ENCODE results near the gene PRUNE2.

The PRUNE2 gene

GRCh38 chr9:76697081-76697480 lies 208.8 kb downstream of the PRUNE2 start:
- no peaks in the 10 kb centered on the region for H3K27me3 ChIP-seq (ENCODE audit: control insufficient read depth, insufficient read depth, low read length, poor library complexity, severe bottlenecking)
- no peaks in the 10 kb centered on the region for H3K9me3 ChIP-seq (ENCODE audit: control insufficient read depth, low read length)
- no peak overlapping the region for H3K27ac ChIP-seq (ENCODE audit: insufficient read depth, low read depth, low read length, poor library complexity, severe bottlenecking)
- no peaks in the 10 kb centered on the region for H3K36me3 ChIP-seq (ENCODE audit: control insufficient read depth, insufficient read depth, low read length)
- H3K4me1 ChIP-seq (ENCODE audit: control insufficient read depth, insufficient read depth, low read length): peaks cover 20% of the 10 kb centered on the region
- no peak overlapping the region for H3K4me3 ChIP-seq (ENCODE audit: insufficient read depth, low read depth, low read length)
- 91 to 95% methylated on average over 5 of the region's 5 CpGs for WGBS, 2 experiments

DNA sequence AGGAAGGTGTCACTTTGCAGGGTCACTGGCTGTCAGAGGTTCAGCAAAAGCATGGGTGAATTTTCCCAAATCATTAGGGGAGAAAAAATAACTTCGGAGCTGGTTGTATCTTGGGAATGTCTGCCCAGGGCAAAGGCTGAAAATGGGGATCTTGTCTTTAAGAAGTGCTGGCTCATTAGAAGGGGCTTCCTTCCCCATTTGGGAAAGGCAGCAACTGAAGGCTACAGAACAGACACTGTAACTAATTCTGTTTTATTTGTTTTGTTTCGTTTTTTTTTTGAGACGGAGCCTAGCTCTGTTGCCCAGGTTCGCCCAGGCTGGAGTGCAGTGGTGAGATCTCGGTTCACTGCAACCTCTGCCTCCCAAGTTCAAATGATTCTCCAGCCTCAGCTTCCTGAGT lies 212.0 kb downstream of the PRUNE2 start:
- 89 to 93% methylated on average over 5 of the region's 5 CpGs for WGBS, 2 experiments
- no peaks in the 10 kb centered on the region for H3K4me1 ChIP-seq (ENCODE audit: control insufficient read depth, insufficient read depth, low read length)

DNA sequence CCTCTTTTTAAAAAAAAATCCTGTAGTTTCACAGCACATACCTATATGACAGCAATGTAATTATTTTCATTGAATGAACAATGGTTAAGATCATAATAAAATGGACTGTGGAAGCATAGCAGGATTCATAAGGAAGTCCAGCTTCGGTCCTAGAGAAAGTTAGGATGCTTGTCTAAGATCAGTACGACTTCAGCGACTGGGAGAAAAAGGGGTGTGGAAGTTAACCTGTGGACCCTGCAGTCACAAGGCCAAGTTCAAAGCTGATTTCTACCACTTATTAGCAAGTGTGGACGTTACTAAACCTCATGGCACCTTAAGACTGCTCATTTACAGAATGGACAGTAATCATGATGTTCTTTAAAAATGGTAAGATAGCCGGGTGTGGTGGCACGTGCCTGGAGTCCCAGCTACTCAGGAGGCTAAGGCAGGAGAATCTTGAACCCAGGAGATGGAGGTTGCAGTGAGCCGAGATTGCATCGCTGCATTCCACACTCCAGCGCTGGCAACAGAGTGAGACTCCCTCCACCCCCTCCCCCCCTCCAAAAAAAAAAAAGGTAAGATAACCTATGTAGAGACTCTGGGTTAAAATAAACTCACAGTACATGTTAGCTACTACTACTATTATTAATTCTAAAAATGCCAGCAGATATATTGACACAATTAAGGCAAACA lies 213.3 kb downstream of the PRUNE2 start:
- Histone ChIP-seq H3K4me1 (ENCODE audit: control insufficient read depth, insufficient read depth, low read length) (no peaks in the 10 kb centered on the region), H3K27ac (ENCODE audit: insufficient read depth, low read depth, low read length, poor library complexity, severe bottlenecking) (no peak overlapping the region), H3K9me3 (ENCODE audit: control insufficient read depth, low read length) (no peaks in the 10 kb centered on the region), H3K36me3 (ENCODE audit: control insufficient read depth, insufficient read depth, low read length) (no peaks in the 10 kb centered on the region), H3K27me3 (ENCODE audit: control insufficient read depth, insufficient read depth, low read length, poor library complexity, severe bottlenecking) (no peaks in the 10 kb centered on the region), H3K4me3 (ENCODE audit: insufficient read depth, low read depth, low read length) (no peak overlapping the region)
- 85 to 96% methylated on average over 8 to 9 of the region's 9 CpGs for WGBS, 2 experiments

More for the DNA sequence above, 212.0 kb downstream of the PRUNE2 start:
- H3K4me3 ChIP-seq (ENCODE audit: insufficient read depth, low read depth, low read length): no peak overlapping the region
- no peak overlapping the region for H3K27ac ChIP-seq (ENCODE audit: insufficient read depth, low read depth, low read length, poor library complexity, severe bottlenecking)
- no peaks in the 10 kb centered on the region for H3K36me3 ChIP-seq (ENCODE audit: control insufficient read depth, insufficient read depth, low read length)
- H3K27me3 ChIP-seq (ENCODE audit: control insufficient read depth, insufficient read depth, low read length, poor library complexity, severe bottlenecking): no peaks in the 10 kb centered on the region
- no peaks in the 10 kb centered on the region for H3K9me3 ChIP-seq (ENCODE audit: control insufficient read depth, low read length)

DNA sequence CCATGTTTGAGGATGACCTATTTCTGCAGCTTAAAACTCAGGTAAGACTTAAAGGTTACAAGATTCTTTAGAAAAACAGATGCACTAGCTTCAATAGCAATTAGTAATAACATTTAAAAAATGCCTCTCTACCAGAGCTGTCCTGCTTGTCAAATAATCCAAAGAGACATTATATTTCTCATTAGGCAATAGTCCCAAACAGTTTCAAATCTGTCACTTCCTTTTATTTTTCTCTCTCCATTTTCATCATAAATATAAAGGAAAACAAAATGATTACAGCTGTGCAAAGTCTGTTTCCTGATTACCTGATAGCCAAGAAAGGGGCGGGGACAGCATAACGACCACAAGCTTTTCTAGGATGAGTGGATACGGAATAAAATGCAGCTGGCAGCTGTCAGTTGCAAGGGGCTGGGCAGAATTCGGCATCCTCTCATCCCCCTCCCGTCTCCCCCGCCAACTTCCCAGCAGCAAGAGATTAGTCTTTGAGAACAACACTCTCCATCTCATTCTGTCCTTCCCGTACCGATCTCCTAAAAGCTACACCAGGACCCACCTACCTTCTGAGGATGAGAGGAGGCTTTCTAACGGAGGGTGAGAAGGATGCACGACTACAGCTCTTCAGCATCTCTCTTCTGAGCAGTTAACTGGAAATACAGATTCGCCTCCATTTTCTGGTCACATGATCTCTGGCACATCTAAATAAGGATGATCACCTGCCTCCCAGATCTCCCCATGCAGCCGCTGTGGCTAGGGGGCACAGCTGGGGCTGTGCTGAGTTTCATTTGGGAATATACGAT lies 214.2 kb downstream of the PRUNE2 start:
- 13 to 14% methylated on average over 13 of the region's 13 CpGs for WGBS, 2 experiments
- Histone ChIP-seq H3K4me1 (ENCODE audit: control insufficient read depth, insufficient read depth, low read length) (no peaks in the 10 kb centered on the region), H3K9me3 (ENCODE audit: control insufficient read depth, low read length) (no peaks in the 10 kb centered on the region), H3K27me3 (ENCODE audit: control insufficient read depth, insufficient read depth, low read length, poor library complexity, severe bottlenecking) (no peaks in the 10 kb centered on the region), H3K36me3 (ENCODE audit: control insufficient read depth, insufficient read depth, low read length) (no peaks in the 10 kb centered on the region), H3K4me3 (ENCODE audit: insufficient read depth, low read depth, low read length) (peak overlapping the region; percentile 39), H3K27ac (ENCODE audit: insufficient read depth, low read depth, low read length, poor library complexity, severe bottlenecking) (no peak overlapping the region)

DNA sequence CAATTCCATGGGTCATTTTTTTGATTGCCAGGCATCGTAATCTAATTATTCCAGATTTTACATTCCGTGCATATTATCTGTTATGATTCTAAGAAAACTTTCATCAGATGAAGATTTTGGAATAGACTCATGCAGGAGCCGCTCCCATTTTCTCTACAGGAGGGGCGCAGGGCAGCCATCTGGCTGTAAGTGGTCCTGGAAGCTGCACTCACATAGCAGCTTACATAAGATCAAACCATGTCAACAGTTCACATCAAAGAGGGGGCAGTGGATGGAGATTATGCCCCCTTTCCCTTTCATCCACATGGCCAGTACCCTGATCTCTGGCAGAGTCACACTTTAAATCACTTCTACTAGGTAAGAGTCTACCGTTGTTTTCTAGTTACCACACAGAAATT lies 214.9 kb downstream of the PRUNE2 start:
- no peak overlapping the region for H3K27ac ChIP-seq (ENCODE audit: insufficient read depth, low read depth, low read length, poor library complexity, severe bottlenecking)
- H3K27me3 ChIP-seq (ENCODE audit: control insufficient read depth, insufficient read depth, low read length, poor library complexity, severe bottlenecking): no peaks in the 10 kb centered on the region
- no peaks in the 10 kb centered on the region for H3K36me3 ChIP-seq (ENCODE audit: control insufficient read depth, insufficient read depth, low read length)
- 83 to 93% methylated on average over 5 of the region's 5 CpGs for WGBS, 2 experiments
- H3K9me3 ChIP-seq (ENCODE audit: control insufficient read depth, low read length): no peaks in the 10 kb centered on the region
- H3K4me1 ChIP-seq (ENCODE audit: control insufficient read depth, insufficient read depth, low read length): no peaks in the 10 kb centered on the region
- H3K4me3 ChIP-seq (ENCODE audit: insufficient read depth, low read depth, low read length): no peak overlapping the region

GRCh38 chr9:76690246-76690972 lies 215.5 kb downstream of the PRUNE2 start:
- H3K27me3 ChIP-seq (ENCODE audit: control insufficient read depth, insufficient read depth, low read length, poor library complexity, severe bottlenecking): no peaks in the 10 kb centered on the region
- WGBS, 2 experiments: 70 to 84% methylated on average over 1 of the region's 1 CpG
- no peaks in the 10 kb centered on the region for H3K36me3 ChIP-seq (ENCODE audit: control insufficient read depth, insufficient read depth, low read length)
- H3K4me3 ChIP-seq (ENCODE audit: insufficient read depth, low read depth, low read length): no peak overlapping the region
- H3K4me1 ChIP-seq (ENCODE audit: control insufficient read depth, insufficient read depth, low read length): no peaks in the 10 kb centered on the region
- H3K27ac ChIP-seq (ENCODE audit: insufficient read depth, low read depth, low read length, poor library complexity, severe bottlenecking): no peak overlapping the region
- H3K9me3 ChIP-seq (ENCODE audit: control insufficient read depth, low read length): no peaks in the 10 kb centered on the region

GRCh38 chr9:76688471-76689238 lies 217.3 kb downstream of the PRUNE2 start:
- Histone ChIP-seq H3K4me1 (ENCODE audit: control insufficient read depth, insufficient read depth, low read length) (no peaks in the 10 kb centered on the region), H3K27me3 (ENCODE audit: control insufficient read depth, insufficient read depth, low read length, poor library complexity, severe bottlenecking) (no peaks in the 10 kb centered on the region), H3K9me3 (ENCODE audit: control insufficient read depth, low read length) (no peaks in the 10 kb centered on the region), H3K36me3 (ENCODE audit: control insufficient read depth, insufficient read depth, low read length) (no peaks in the 10 kb centered on the region), H3K27ac (ENCODE audit: insufficient read depth, low read depth, low read length, poor library complexity, severe bottlenecking) (no peak overlapping the region), H3K4me3 (ENCODE audit: insufficient read depth, low read depth, low read length) (no peak overlapping the region)
- WGBS, 2 experiments: 91 to 93% methylated on average over 3 of the region's 3 CpGs

- H3K9me3 ChIP-seq (ENCODE audit: control insufficient read depth, low read length): no peaks in the 10 kb centered on the region
- H3K36me3 ChIP-seq (ENCODE audit: control insufficient read depth, insufficient read depth, low read length): no peaks in the 10 kb centered on the region
- H3K4me1 ChIP-seq (ENCODE audit: control insufficient read depth, insufficient read depth, low read length): no peaks in the 10 kb centered on the region
- H3K27me3 ChIP-seq (ENCODE audit: control insufficient read depth, insufficient read depth, low read length, poor library complexity, severe bottlenecking): no peaks in the 10 kb centered on the region
- no peak overlapping the region for H3K4me3 ChIP-seq (ENCODE audit: insufficient read depth, low read depth, low read length)
- WGBS, 2 experiments: 85 to 93% methylated on average over 4 of the region's 4 CpGs
- H3K27ac ChIP-seq (ENCODE audit: insufficient read depth, low read depth, low read length, poor library complexity, severe bottlenecking): no peak overlapping the region
Observed at GRCh38 chr9:76687861-76688391, 218.0 kb downstream of the PRUNE2 start.

DNA sequence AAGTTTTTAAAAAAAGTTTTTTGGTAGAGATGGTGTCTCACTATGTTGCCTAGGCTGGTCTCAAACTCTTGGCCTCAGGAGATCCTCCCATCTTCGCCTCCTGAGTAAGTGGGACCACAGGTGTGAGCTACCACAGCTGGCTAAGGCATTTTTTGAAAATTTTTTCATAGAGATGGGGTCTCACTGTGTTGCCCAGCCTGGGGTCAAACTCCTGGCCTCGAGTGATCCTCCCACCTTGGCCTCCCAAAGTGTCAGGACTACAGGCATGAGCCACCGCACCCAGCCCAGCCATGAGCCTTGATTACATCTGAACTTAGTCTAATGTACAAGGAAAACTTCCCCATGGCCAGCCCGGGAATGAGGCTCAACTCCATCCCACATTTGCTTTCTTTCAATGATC lies 219.2 kb downstream of the PRUNE2 start:
- H3K4me3 ChIP-seq (ENCODE audit: insufficient read depth, low read depth, low read length): no peak overlapping the region
- no peaks in the 10 kb centered on the region for H3K36me3 ChIP-seq (ENCODE audit: control insufficient read depth, insufficient read depth, low read length)
- no peak overlapping the region for H3K27ac ChIP-seq (ENCODE audit: insufficient read depth, low read depth, low read length, poor library complexity, severe bottlenecking)
- H3K4me1 ChIP-seq (ENCODE audit: control insufficient read depth, insufficient read depth, low read length): no peaks in the 10 kb centered on the region
- H3K9me3 ChIP-seq (ENCODE audit: control insufficient read depth, low read length): no peaks in the 10 kb centered on the region
- no peaks in the 10 kb centered on the region for H3K27me3 ChIP-seq (ENCODE audit: control insufficient read depth, insufficient read depth, low read length, poor library complexity, severe bottlenecking)
- WGBS, 2 experiments: 70 to 73% methylated on average over 4 of the region's 4 CpGs
